ENCODE measurements around the gene CYCS. TPM values are rescaled to one million over a fixed set of nuclear protein-coding genes. Genes with fewer than 3 reads are reported as not detected.

CYCS gene
- total RNA-seq, 1 donor from 2014 or later = 107 TPM

DNA sequence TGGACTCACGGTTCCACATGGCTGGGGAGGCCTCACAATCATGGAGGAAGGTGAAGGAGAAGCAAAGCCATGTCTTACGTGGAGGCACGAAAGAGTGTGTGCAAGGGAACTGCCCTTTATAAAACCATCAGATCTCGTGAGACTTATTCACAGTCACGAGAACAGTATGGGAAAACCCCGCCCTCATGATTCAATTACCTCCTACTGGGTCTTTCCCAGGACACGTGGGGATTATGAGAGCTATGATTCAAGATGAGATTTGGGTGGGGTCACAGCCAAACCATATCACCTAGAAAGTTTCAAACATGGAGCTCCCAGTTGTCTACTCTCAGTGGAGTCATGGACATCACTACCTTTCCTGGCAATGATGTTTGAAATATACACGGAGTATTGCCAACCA lies 49.6 kb downstream of the CYCS start:
- DNase-seq (ENCODE audit: low spot score in 2 of 2) = no peak
- no peak for FAIRE-seq

DNA sequence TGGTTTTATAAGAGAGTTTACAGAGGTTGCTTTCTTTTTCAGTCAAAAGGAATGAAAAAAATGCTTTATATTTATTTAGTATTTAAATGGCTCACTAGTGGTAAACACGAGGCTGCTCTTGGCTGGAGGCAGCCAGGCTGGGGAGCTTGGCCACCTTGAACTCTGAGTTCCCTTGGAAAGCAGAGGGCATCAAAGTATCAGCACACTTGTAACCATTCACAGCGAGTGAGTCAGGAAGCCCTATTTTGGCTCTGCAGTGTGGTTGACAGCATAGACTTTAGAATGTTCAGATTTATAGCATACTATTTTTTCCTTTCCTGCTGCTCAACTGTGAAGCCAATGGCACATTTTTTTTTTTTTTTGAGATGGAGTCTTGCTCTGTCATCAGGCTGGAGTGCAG lies 51.6 kb downstream of the CYCS start:
- DNase-seq (ENCODE audit: low spot score in 2 of 2) (no peak), FAIRE-seq (no peak)

Other genes starting within 250 kb of the CYCS start
- 4.5 TPM for gene OSBPL3, start 145.1 kb downstream of the CYCS start, total RNA-seq
- gene NPVF, start 103.2 kb upstream of the CYCS start, total RNA-seq = not detected

Measured in frontal cortex (tissue), 4 donors.